ENCODE measurements around the gene SPAG7.

SPAG7 gene

DNA sequence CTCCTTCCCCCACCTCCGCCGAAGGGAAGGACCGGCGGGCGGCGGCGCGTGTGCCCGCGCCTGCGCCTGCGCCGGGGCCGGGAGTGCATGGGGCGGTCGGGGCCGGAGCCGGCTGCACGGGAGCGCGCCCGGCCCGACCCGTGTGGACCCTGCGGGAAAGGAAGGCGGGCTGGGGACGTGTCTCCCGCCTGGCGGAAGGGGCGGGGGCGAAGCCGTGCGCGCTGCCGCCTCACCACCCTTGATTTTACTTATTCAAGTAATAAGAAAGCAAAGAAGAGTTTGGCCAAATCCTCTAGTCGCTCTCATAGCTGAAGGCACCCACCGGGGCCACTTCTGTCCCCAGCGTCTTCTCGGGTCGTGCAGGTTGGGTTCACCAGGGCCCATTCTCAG lies 18.7 kb downstream of the SPAG7 start:
- no peaks in the 10 kb centered on the region for H3K9me3 ChIP-seq (ENCODE audit: control insufficient read depth, insufficient read depth, low read length)
- peak overlapping the region; percentile 89 for H3K9ac ChIP-seq (ENCODE audit: low read depth, low read length)
- peak overlapping the region; percentile 100 for H3K27ac ChIP-seq (ENCODE audit: low read depth, low read length)
- H3K4me1 ChIP-seq (ENCODE audit: control insufficient read depth, insufficient read depth, low read length), result peaks cover 22% of the 10 kb centered on the region
- H3K4me3 ChIP-seq (ENCODE audit: low read depth, low read length), result peak overlapping the region; percentile 98
- no peaks in the 10 kb centered on the region for H3K27me3 ChIP-seq (ENCODE audit: control insufficient read depth, insufficient read depth, low read length)
- H3K36me3 ChIP-seq (ENCODE audit: control insufficient read depth, insufficient read depth, low read length), result peaks cover 30% of the 10 kb centered on the region

DNA sequence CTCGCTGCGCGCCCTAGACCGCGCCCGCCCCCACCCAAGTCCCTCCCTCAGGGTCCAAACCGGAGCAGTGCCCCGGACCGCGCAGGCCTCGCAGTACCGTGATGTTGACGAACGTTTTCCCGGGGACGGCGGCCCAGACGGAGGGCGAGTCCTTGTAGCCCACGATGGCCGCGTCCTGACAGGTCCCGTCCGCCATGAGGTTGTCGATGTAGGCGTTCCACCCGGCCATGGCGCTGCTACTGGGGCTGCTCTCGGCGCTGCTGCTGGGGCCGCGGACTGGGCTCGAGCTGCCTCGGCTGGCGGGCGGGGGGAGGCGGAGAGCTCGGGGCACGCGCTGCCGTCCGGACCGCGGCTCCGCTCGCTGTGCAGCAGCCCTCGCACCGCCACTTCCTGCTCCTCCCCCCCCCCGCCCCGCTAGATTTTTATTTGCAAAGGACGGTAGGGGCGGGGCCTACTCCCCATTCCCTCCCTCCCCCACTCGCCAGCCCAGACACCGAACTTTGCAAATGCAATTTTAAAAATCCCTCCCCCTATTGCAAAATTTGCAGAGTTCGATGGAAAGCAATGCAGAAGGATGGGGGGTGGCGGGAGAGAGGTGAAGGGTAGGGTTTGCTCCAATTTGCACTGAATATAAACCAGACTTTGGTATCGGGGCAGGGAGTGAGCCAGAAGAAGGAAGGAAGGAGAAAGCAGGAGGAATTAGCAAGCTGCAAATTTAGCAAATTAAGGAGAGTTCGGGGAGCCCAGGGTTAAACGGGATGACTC lies 19.3 kb downstream of the SPAG7 start, which contains the start of gene PFN1:
PFN1 (minus strand) TSS at position 365 of the 765 bp plus-strand sequence; CDS start at position 229, 136 bp downstream.
- Histone ChIP-seq H3K36me3 (ENCODE audit: control insufficient read depth, insufficient read depth, low read length) (peaks cover 36% of the 10 kb centered on the region), H3K4me3 (ENCODE audit: low read depth, low read length) (peak within 1 kb of the TSS; percentile 98), H3K4me1 (ENCODE audit: control insufficient read depth, insufficient read depth, low read length) (peaks cover 22% of the 10 kb centered on the region), H3K9ac (ENCODE audit: low read depth, low read length) (peak within 1 kb of the TSS; percentile 97), H3K27me3 (ENCODE audit: control insufficient read depth, insufficient read depth, low read length) (no peaks in the 10 kb centered on the region), H3K9me3 (ENCODE audit: control insufficient read depth, insufficient read depth, low read length) (no peaks in the 10 kb centered on the region), H3K27ac (ENCODE audit: low read depth, low read length) (peak within 1 kb of the TSS; percentile 100)

- no peaks in the 10 kb centered on the region for H3K9me3 ChIP-seq (ENCODE audit: control insufficient read depth, insufficient read depth, low read length)
- H3K4me3 ChIP-seq (ENCODE audit: low read depth, low read length), result peak overlapping the region; percentile 98
- peak overlapping the region; percentile 97 for H3K9ac ChIP-seq (ENCODE audit: low read depth, low read length)
- H3K27ac ChIP-seq (ENCODE audit: low read depth, low read length), result peak overlapping the region; percentile 100
- no peaks in the 10 kb centered on the region for H3K27me3 ChIP-seq (ENCODE audit: control insufficient read depth, insufficient read depth, low read length)
- peaks cover 44% of the 10 kb centered on the region for H3K36me3 ChIP-seq (ENCODE audit: control insufficient read depth, insufficient read depth, low read length)
- H3K4me1 ChIP-seq (ENCODE audit: control insufficient read depth, insufficient read depth, low read length), result peaks cover 22% of the 10 kb centered on the region
Measured at GRCh38 chr17:4947411-4948165, 20.0 kb downstream of the SPAG7 start.

GRCh38 chr17:4947010-4947410 lies 20.6 kb downstream of the SPAG7 start:
- no peaks in the 10 kb centered on the region for H3K27me3 ChIP-seq (ENCODE audit: control insufficient read depth, insufficient read depth, low read length)
- H3K9me3 ChIP-seq (ENCODE audit: control insufficient read depth, insufficient read depth, low read length), result no peaks in the 10 kb centered on the region
- H3K36me3 ChIP-seq (ENCODE audit: control insufficient read depth, insufficient read depth, low read length), result peaks cover 49% of the 10 kb centered on the region
- peak overlapping the region; percentile 98 for H3K4me3 ChIP-seq (ENCODE audit: low read depth, low read length)
- H3K4me1 ChIP-seq (ENCODE audit: control insufficient read depth, insufficient read depth, low read length), result peaks cover 22% of the 10 kb centered on the region
- peak overlapping the region; percentile 100 for H3K27ac ChIP-seq (ENCODE audit: low read depth, low read length)
- H3K9ac ChIP-seq (ENCODE audit: low read depth, low read length), result peak overlapping the region; percentile 80

GRCh38 chr17:4946312-4946976 lies 21.2 kb downstream of the SPAG7 start:
- peak overlapping the region; percentile 80 for H3K9ac ChIP-seq (ENCODE audit: low read depth, low read length)
- H3K27ac ChIP-seq (ENCODE audit: low read depth, low read length), result peak overlapping the region; percentile 100
- H3K9me3 ChIP-seq (ENCODE audit: control insufficient read depth, insufficient read depth, low read length), result no peaks in the 10 kb centered on the region
- H3K4me1 ChIP-seq (ENCODE audit: control insufficient read depth, insufficient read depth, low read length), result peaks cover 18% of the 10 kb centered on the region
- H3K27me3 ChIP-seq (ENCODE audit: control insufficient read depth, insufficient read depth, low read length), result no peaks in the 10 kb centered on the region
- peak overlapping the region; percentile 98 for H3K4me3 ChIP-seq (ENCODE audit: low read depth, low read length)
- H3K36me3 ChIP-seq (ENCODE audit: control insufficient read depth, insufficient read depth, low read length), result peaks cover 51% of the 10 kb centered on the region

GRCh38 chr17:4945944-4946280 lies 21.7 kb downstream of the SPAG7 start:
- peaks cover 16% of the 10 kb centered on the region for H3K4me1 ChIP-seq (ENCODE audit: control insufficient read depth, insufficient read depth, low read length)
- H3K9me3 ChIP-seq (ENCODE audit: control insufficient read depth, insufficient read depth, low read length), result no peaks in the 10 kb centered on the region
- no peaks in the 10 kb centered on the region for H3K27me3 ChIP-seq (ENCODE audit: control insufficient read depth, insufficient read depth, low read length)
- H3K9ac ChIP-seq (ENCODE audit: low read depth, low read length), result no peak overlapping the region
- H3K4me3 ChIP-seq (ENCODE audit: low read depth, low read length), result peak overlapping the region; percentile 98; the same call in 1 of the 2 replicates
- peaks cover 51% of the 10 kb centered on the region for H3K36me3 ChIP-seq (ENCODE audit: control insufficient read depth, insufficient read depth, low read length)
- peak overlapping the region; percentile 76 for H3K27ac ChIP-seq (ENCODE audit: low read depth, low read length)

- peak overlapping the region; percentile 25; the same call in 1 of the 2 replicates for H3K4me3 ChIP-seq (ENCODE audit: low read depth, low read length)
- H3K27me3 ChIP-seq (ENCODE audit: control insufficient read depth, insufficient read depth, low read length), result no peaks in the 10 kb centered on the region
- peaks cover 51% of the 10 kb centered on the region for H3K36me3 ChIP-seq (ENCODE audit: control insufficient read depth, insufficient read depth, low read length)
- H3K9me3 ChIP-seq (ENCODE audit: control insufficient read depth, insufficient read depth, low read length), result no peaks in the 10 kb centered on the region
- no peak overlapping the region; the same call in 1 of the 2 replicates for H3K9ac ChIP-seq (ENCODE audit: low read depth, low read length)
- H3K27ac ChIP-seq (ENCODE audit: low read depth, low read length), result peak overlapping the region; percentile 76
- peaks cover 13% of the 10 kb centered on the region; the same call in 1 of the 2 replicates for H3K4me1 ChIP-seq (ENCODE audit: control insufficient read depth, insufficient read depth, low read length)
Measured at GRCh38 chr17:4945176-4945943, 22.3 kb downstream of the SPAG7 start.

- 0 out of 2 replicates have a peak overlapping the region, but pooled peaks have one; percentile 25 for H3K9ac ChIP-seq (ENCODE audit: low read depth, low read length)
- peaks cover 51% of the 10 kb centered on the region for H3K36me3 ChIP-seq (ENCODE audit: control insufficient read depth, insufficient read depth, low read length)
- peak overlapping the region; percentile 76 for H3K27ac ChIP-seq (ENCODE audit: low read depth, low read length)
Measured at GRCh38 chr17:4944554-4945175, 23.0 kb downstream of the SPAG7 start.

GRCh38 chr17:4944163-4944553 lies 23.5 kb downstream of the SPAG7 start:
- H3K9ac ChIP-seq (ENCODE audit: low read depth, low read length), result 0 out of 2 replicates have a peak overlapping the region, but pooled peaks have one; percentile 25
- peaks cover 51% of the 10 kb centered on the region for H3K36me3 ChIP-seq (ENCODE audit: control insufficient read depth, insufficient read depth, low read length)
- H3K4me3 ChIP-seq (ENCODE audit: low read depth, low read length), result no peak overlapping the region
- H3K27ac ChIP-seq (ENCODE audit: low read depth, low read length), result peak overlapping the region; percentile 76
- no peaks in the 10 kb centered on the region for H3K9me3 ChIP-seq (ENCODE audit: control insufficient read depth, insufficient read depth, low read length)
- H3K4me1 ChIP-seq (ENCODE audit: control insufficient read depth, insufficient read depth, low read length), result peaks cover 13% of the 10 kb centered on the region; the same call in 1 of the 2 replicates
- no peaks in the 10 kb centered on the region for H3K27me3 ChIP-seq (ENCODE audit: control insufficient read depth, insufficient read depth, low read length)

More at GRCh38 chr17:4944554-4945175, 23.0 kb downstream of the SPAG7 start:
- no peak overlapping the region for H3K4me3 ChIP-seq (ENCODE audit: low read depth, low read length)
- peaks cover 13% of the 10 kb centered on the region; the same call in 1 of the 2 replicates for H3K4me1 ChIP-seq (ENCODE audit: control insufficient read depth, insufficient read depth, low read length)
- H3K27me3 ChIP-seq (ENCODE audit: control insufficient read depth, insufficient read depth, low read length), result no peaks in the 10 kb centered on the region
- no peaks in the 10 kb centered on the region for H3K9me3 ChIP-seq (ENCODE audit: control insufficient read depth, insufficient read depth, low read length)
